Neural cell (in vitro differentiated cells): ENCODE results near the gene UBE2N. TPM values are rescaled to one million over a fixed set of nuclear protein-coding genes. Genes with fewer than 3 reads are reported as not detected.

Experiments
- H2AFZ ChIP-seq: fragments of 200-600, 300-800 bp; sonication (generic), shearing (Covaris generic); 2 replicates; pipeline ENCODE4 v1.6.0; 2014; ENCODE audit warnings: low read depth, mild to moderate bottlenecking, antibody characterized with exemption, low read length, moderate library complexity
- H3F3A ChIP-seq: fragments of 200-600 bp; shearing (Covaris generic); 2 replicates; pipeline ENCODE4 v1.6.1; 2016; ENCODE audit warnings: mild to moderate bottlenecking, moderate library complexity, mixed read lengths, antibody characterized with exemption, low read length; ENCODE audit not compliant: insufficient read depth, poor library complexity, severe bottlenecking
- H3K27ac ChIP-seq: fragments of 200-600, 300-800 bp; sonication (generic), shearing (Covaris generic); 2 replicates; pipeline ENCODE4 v1.5.1; 2014; ENCODE audit warnings: mild to moderate bottlenecking, low read length, moderate library complexity
- H3K27me3 ChIP-seq: fragments of 300-800, 200-600 bp; sonication (generic), shearing (Covaris generic); 2 replicates; pipeline ENCODE4 v1.6.0; 2014; ENCODE audit warnings: mild to moderate bottlenecking, low read depth, low read length, moderate library complexity; ENCODE audit not compliant: insufficient read depth
- H3K36me3 ChIP-seq: fragments of 300-800, 200-600 bp; sonication (generic), shearing (Covaris generic); 2 replicates; pipeline ENCODE4 v1.5.1; 2014; ENCODE audit warnings: mild to moderate bottlenecking, antibody characterized with exemption, low read length, moderate library complexity; ENCODE audit not compliant: insufficient read depth
- H3K4me2 ChIP-seq: fragments of 300-800, 200-600 bp; sonication (generic), shearing (Covaris generic); 2 replicates; pipeline ENCODE4 v1.6.0; 2014; ENCODE audit warnings: mild to moderate bottlenecking, low read length
- H3K4me3 ChIP-seq: fragments of 300-800, 200-600 bp; sonication (generic), shearing (Covaris generic); 2 replicates; pipeline ENCODE4 v1.5.1; 2014; ENCODE audit warnings: mild to moderate bottlenecking, low read length, moderate library complexity
- H3K79me2 ChIP-seq: fragments of 200-600 bp; shearing (Covaris generic); replicated peaks from 2 replicates; pipeline ENCODE4 v1.6.0; 2014; ENCODE audit warnings: mild to moderate bottlenecking, low read length, moderate library complexity; ENCODE audit not compliant: insufficient read depth
- H3K9ac ChIP-seq: fragments of 300-800, 200-600 bp; sonication (generic), shearing (Covaris generic); 2 replicates; pipeline ENCODE4 v1.6.1; 2016; ENCODE audit warnings: mild to moderate bottlenecking, low read length, mixed read lengths
- H3K9me2 ChIP-seq: fragments of 200-600 bp; shearing (Covaris generic); 2 replicates; pipeline ENCODE4 v1.6.1; 2016; ENCODE audit warnings: mild to moderate bottlenecking, low read length, mixed read lengths; ENCODE audit not compliant: insufficient read depth
- H3K9me3 ChIP-seq: fragments of 200-600, 300-800 bp; sonication (generic), shearing (Covaris generic); 2 replicates; pipeline ENCODE4 v1.6.1; 2016; ENCODE audit warnings: mild to moderate bottlenecking, mixed run types, low read length, moderate library complexity, mixed read lengths
- H4K20me1 ChIP-seq: fragments of 200-600 bp; shearing (Covaris generic); 2 replicates; pipeline ENCODE4 v1.6.1; 2016; ENCODE audit warnings: mild to moderate bottlenecking, mixed run types; ENCODE audit not compliant: insufficient read depth
- EP300 ChIP-seq: fragments of 450-650 bp; conservative IDR thresholded peaks from 2 replicates; pipeline ENCODE4 v1.6.1; 2014; ENCODE audit warnings: antibody characterized with exemption, mild to moderate bottlenecking, moderate library complexity; ENCODE audit not compliant: poor library complexity, severe bottlenecking
- EZH2 ChIP-seq: fragments of 200-600, 300-800 bp; shearing (Covaris generic), sonication (generic); IDR thresholded peaks from 2 replicates; pipeline ENCODE4 v1.6.1; 2014; ENCODE audit warnings: antibody characterized with exemption, low read length, borderline replicate concordance, mild to moderate bottlenecking; ENCODE audit not compliant: insufficient read depth, poor library complexity, severe bottlenecking
- MXI1 ChIP-seq: fragments of 450-650 bp; conservative IDR thresholded peaks from 2 replicates; pipeline ENCODE4 v1.6.1; 2014; ENCODE audit warnings: antibody characterized with exemption, mild to moderate bottlenecking; ENCODE audit not compliant: poor library complexity, severe bottlenecking
- POLR2AphosphoS5 ChIP-seq: IDR thresholded peaks from 2 replicates; pipeline ENCODE4 v1.6.1; 2012
- RAD21 ChIP-seq: fragments of 450-650 bp; conservative IDR thresholded peaks from 2 replicates; pipeline ENCODE4 v1.6.1; 2014; ENCODE audit warnings: antibody characterized with exemption, mild to moderate bottlenecking, moderate library complexity
- SMC3 ChIP-seq: fragments of 450-650 bp; conservative IDR thresholded peaks from 2 replicates; pipeline ENCODE4 v1.6.1; 2014; ENCODE audit warnings: antibody characterized with exemption, mild to moderate bottlenecking, moderate library complexity; ENCODE audit not compliant: poor library complexity
- TAF1 ChIP-seq: IDR thresholded peaks from 2 replicates; pipeline ENCODE4 v1.6.1; 2012; ENCODE audit warnings: low read depth
- polyA plus RNA-seq: library from polyadenylated mRNA; depleted of rRNA; stranded (reverse); fragments of >200 nt; gene quantifications from 2 replicates; pipeline ENCODE4 v1.2.3, GENCODE V29; 2014
- small RNA-seq, 3 experiments: library from RNA; depleted of rRNA; stranded (forward); fragments of <200 nt; gene quantifications; one replicate each; pipeline ENCODE3, GENCODE V24; 2012
- TF ChIP-seq, protein P1 (sequence below): IDR thresholded peaks from 2 replicates; pipeline ENCODE4 v1.6.1; 2012; ENCODE audit warnings: borderline replicate concordance
- TF ChIP-seq, protein P2 (sequence below): fragments of 450-650 bp; IDR thresholded peaks from 2 replicates; pipeline ENCODE4 v1.5.1; 2014; ENCODE audit warnings: antibody characterized with exemption, mild to moderate bottlenecking, moderate library complexity; ENCODE audit not compliant: poor library complexity, severe bottlenecking

The UBE2N gene
- polyA plus RNA-seq, 1 donor from 2014 or later, result 172 TPM

DNA sequence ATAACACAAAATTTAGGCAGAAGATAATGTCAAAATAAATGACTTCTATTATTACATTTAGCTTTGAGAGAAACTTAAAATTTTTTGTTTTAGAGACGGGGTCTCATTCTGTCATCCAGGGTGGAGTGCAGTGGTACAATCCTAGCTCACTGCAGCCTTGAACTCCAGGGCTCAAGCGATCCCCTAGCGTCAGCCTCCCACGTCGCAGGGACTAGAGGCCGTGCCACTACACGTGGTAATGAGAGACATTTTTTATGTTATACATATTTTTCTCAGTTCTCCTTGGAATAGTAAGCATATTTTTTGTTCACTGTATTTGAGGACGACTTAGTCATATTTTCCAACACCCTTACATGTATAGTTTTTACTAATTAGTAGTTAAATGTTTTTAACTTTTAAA is 85.5 kb downstream of the UBE2N start:
- Histone ChIP-seq H3K9ac (no peak overlapping the region), H3K27me3 (no peaks in the 10 kb centered on the region), H3K36me3 (no peaks in the 10 kb centered on the region), H3K27ac (no peak overlapping the region), H3K4me3 (no peak overlapping the region), H4K20me1 (no peaks in the 10 kb centered on the region), H3K4me2 (no peak overlapping the region), H3F3A (no peaks in the 10 kb centered on the region), H3K79me2 (no peaks in the 10 kb centered on the region), H2AFZ (no peak overlapping the region), H3K9me3 (no peaks in the 10 kb centered on the region), H3K9me2 (no peaks in the 10 kb centered on the region)
- TF ChIP-seq SMC3 (no peak), POLR2AphosphoS5 (no peak), RAD21 (no peak), TAF1 (no peak), EZH2 (no peak), MXI1 (no peak), EP300 (no peak)
- TF ChIP-seq, protein P1, sequence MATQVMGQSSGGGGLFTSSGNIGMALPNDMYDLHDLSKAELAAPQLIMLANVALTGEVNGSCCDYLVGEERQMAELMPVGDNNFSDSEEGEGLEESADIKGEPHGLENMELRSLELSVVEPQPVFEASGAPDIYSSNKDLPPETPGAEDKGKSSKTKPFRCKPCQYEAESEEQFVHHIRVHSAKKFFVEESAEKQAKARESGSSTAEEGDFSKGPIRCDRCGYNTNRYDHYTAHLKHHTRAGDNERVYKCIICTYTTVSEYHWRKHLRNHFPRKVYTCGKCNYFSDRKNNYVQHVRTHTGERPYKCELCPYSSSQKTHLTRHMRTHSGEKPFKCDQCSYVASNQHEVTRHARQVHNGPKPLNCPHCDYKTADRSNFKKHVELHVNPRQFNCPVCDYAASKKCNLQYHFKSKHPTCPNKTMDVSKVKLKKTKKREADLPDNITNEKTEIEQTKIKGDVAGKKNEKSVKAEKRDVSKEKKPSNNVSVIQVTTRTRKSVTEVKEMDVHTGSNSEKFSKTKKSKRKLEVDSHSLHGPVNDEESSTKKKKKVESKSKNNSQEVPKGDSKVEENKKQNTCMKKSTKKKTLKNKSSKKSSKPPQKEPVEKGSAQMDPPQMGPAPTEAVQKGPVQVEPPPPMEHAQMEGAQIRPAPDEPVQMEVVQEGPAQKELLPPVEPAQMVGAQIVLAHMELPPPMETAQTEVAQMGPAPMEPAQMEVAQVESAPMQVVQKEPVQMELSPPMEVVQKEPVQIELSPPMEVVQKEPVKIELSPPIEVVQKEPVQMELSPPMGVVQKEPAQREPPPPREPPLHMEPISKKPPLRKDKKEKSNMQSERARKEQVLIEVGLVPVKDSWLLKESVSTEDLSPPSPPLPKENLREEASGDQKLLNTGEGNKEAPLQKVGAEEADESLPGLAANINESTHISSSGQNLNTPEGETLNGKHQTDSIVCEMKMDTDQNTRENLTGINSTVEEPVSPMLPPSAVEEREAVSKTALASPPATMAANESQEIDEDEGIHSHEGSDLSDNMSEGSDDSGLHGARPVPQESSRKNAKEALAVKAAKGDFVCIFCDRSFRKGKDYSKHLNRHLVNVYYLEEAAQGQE, result no peak
- TF ChIP-seq, protein P2, sequence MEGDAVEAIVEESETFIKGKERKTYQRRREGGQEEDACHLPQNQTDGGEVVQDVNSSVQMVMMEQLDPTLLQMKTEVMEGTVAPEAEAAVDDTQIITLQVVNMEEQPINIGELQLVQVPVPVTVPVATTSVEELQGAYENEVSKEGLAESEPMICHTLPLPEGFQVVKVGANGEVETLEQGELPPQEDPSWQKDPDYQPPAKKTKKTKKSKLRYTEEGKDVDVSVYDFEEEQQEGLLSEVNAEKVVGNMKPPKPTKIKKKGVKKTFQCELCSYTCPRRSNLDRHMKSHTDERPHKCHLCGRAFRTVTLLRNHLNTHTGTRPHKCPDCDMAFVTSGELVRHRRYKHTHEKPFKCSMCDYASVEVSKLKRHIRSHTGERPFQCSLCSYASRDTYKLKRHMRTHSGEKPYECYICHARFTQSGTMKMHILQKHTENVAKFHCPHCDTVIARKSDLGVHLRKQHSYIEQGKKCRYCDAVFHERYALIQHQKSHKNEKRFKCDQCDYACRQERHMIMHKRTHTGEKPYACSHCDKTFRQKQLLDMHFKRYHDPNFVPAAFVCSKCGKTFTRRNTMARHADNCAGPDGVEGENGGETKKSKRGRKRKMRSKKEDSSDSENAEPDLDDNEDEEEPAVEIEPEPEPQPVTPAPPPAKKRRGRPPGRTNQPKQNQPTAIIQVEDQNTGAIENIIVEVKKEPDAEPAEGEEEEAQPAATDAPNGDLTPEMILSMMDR, result no peak

Small RNA genes lying within 50 kb of the gene (small RNA-seq; reads per million reads assigned to genes)
- 0 to 1.2 (median 0) reads per million in 3 experiments for gene RF00019

Other genes with a start within 250 kb of the UBE2N start
- 27.7 and 39.9 TPM in 2 replicates for gene NUDT4, start 64.0 kb downstream of the UBE2N start, polyA plus RNA-seq
- 236 and 260 TPM in 2 replicates for gene MRPL42, start 25.6 kb upstream of the UBE2N start, polyA plus RNA-seq
- gene SOCS2, start 130.7 kb upstream of the UBE2N start, polyA plus RNA-seq, result 115 and 119 TPM in 2 replicates
- gene CRADD, start 235.4 kb upstream of the UBE2N start, polyA plus RNA-seq, result 23.5 and 39.0 TPM in 2 replicates